Retina (tissue), 1 donor: ENCODE data around the gene UBE2V1.
"Not testable (repeated sequence)": the region's sequence is repeated elsewhere in the genome, so short reads cannot be mapped to it uniquely, and the experiment has no call there.

Experiments
- DNase-seq: peaks from one replicate; pipeline ENCODE4 v3.0.0-alpha.2; 2016

Gene UBE2V1

GRCh38 chr20:50112512-50113419 is at the start of gene UBE2V1:
TSS of gene UBE2V1 (minus strand) at chr20:50113150. CDS start at chr20:50113128, 22 bp downstream.
- DNase-seq, result peak; percentile 87

GRCh38 chr20:50161494-50161893 is 48.5 kb upstream of the UBE2V1 start:
- not testable (repeated sequence) for DNase-seq

DNA sequence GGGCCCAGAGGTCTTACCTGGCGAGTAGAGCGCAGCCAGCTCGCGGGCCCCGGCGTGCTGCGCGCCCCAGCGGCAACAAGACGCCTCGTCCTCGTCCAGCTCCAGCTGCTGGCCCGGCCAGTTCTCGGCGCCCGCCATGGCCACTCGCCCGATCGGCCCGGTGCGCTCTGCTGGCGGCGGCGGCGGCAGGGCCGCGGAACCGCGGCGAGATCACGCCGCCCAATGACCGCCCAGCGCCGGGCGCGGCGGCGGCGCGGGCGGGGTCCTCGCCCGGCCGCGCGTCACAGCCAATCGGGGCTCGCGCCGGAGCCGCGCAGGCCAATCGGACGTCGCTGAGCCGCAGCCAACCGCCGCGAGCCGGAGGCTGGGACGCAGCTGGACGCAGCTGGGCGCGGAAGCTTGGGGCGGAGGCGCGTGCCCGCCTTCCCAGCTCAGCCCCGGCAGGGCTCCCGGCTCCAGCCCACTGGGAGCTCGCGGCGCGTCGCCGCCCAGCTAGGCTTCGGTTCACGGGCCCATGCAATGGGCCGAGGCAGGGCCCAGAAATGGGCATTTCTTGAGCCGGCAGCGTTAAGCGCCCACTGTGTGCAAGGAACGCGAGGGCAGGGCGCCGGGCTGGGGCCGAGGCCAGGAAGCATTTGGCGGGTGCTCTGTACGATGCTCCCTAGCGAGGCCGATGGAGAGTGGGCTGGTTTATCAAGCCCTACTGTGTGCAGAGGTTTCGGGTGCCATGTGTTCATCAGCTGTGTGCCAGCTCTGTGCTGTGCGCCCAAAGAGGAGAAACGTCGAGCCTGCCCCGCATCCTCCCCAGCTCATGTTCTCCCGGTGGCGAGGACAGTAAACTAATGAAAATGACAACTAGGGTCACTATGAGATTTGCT is 40.8 kb upstream of the UBE2V1 start, which contains the start of gene PEDS1:
Gene PEDS1, minus strand, starts transcription at position 224 of the 878 bp plus-strand sequence. Its CDS starts 86 bp downstream, at position 138.
- DNase-seq, result peak; percentile 92

DNA sequence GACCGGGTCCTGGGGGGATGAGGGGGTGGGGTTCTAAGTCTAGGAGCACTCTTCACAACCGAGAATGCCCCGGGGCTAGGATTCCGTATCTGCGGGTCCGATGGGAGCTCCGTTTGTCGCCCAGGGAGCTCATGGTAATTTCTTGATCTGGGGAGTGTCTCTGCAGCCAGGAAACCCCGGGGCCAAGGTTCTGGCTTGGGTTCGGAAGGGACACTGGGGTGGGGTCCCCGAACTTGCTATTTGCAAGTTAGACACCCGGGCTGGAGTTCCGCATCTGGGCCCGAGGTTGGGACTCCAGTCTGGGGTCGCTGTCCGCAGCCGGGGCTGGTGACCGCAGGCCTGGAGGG is 40.2 kb upstream of the UBE2V1 start:
- DNase-seq, result peak; percentile 68

- no peak for DNase-seq
These were observed 39.6 kb upstream of the UBE2V1 start for GRCh38 chr20:50152394-50153152.

DNA sequence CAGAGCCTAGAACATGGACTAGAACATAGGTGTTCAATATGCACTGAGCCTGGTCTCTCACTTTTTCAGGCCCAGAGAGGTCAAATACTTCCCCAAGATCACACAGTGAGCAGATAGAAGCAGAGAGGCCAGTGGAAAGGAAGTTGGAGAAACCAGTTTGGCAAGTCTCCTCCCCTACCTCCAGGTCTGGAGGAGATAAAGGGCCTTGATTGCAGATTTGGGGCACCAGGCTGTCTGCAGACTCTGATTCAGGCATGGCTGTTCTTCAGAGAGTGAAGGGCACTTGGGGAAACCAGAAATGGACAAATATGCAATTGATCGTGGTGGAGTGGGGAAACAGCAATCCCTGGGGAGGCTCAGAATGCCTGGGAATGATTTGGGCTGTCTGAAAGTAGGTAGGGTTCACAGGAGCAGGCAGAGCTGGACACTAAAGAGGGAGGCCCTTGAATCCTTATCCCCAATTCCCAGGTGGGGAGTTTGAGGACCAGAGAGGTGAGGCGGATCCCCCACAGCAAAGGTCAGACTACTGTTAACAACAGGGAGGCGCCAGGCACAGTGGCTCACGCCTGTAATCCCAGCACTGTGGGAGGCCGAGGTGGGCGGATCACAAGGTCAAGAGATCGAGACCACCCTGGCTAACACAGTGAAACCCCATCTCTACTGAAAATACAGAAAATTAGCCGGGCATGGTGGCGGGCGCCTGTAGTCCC is 38.2 kb upstream of the UBE2V1 start:
- no peak for DNase-seq

- no peak for DNase-seq
These were observed 36.7 kb upstream of the UBE2V1 start for GRCh38 chr20:50149481-50150254.

DNA sequence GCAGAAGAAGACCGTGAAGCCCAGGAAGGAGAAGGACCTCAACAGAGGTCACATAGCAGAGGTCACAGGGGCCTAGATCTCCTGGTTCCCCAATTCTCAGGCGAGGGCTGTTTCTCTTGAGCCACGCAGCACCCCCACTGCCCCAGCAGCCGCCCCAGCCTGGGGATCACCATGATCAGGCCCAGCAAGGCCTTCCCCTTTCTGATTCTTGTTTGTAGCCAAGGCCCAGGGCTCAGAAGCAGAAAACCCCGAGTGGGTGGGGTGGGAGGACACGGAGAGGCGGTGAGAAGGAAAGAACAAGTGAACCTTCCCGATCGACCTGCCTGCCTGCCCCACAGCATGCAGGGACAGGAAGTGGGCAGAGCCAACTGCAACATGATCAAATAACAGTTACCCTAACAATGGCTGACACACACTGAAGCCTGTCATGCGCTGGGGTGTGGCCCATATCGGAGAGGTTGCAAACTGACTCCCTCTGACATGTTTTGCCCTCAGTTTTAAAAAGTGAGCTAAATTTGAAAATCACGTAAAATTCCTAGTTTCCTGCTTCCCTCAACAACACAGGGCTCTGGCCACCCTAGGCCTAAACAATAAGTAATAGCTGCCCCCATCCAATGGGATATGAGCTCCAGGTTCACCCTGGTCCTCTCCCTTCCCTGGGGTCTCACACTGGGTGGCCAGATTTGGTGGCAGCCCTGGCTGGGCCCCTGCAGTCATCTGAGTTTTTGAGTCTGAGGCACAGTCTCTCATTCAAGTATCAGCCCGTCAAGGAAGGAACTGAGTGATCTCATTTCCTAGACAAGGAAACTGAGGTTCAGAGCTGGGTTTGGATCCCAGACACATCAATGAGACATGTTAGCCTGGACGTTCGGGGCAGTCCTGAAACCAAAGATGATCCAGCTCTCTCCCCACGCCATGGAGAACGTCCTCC is 34.0 kb upstream of the UBE2V1 start:
- DNase-seq, result no peak

DNA sequence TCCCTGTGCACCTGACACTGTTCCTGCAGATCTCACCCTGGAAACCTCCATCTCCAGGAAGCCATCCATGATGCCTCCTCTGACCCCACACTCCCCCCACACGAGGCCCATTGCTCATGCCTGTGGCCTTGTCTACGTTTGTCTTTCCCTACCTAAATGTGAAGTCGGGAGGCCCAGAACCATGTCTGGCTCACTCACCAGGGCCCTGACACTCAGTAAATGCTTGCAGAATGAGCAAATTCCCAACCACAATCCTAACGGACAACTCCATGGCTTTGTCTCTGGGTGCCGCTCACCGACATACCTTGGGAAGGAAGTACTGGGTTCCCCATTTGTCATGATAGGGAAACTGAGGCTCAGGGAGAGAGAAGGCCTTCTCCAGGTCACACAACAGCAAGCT is 33.3 kb upstream of the UBE2V1 start:
- no peak for DNase-seq

DNA sequence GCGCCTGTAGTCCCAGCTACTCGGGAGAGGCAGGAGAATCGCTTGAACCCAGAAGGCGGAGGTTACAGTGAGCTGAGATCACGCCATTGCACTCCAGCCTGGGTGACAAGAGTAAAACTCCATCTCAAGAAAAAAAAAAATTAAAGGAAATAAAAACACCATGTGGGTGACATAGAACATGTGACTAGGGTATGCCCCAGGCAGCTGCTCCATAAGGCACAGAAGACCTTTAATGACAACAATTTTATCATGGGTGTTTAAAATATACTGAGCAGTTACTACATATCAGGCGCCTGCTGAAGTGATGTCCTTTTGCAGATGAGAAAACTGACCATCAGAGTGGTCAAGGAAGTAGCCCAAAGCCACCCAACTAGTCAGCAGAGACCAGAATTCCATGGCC is 32.6 kb upstream of the UBE2V1 start:
- no peak for DNase-seq

DNA sequence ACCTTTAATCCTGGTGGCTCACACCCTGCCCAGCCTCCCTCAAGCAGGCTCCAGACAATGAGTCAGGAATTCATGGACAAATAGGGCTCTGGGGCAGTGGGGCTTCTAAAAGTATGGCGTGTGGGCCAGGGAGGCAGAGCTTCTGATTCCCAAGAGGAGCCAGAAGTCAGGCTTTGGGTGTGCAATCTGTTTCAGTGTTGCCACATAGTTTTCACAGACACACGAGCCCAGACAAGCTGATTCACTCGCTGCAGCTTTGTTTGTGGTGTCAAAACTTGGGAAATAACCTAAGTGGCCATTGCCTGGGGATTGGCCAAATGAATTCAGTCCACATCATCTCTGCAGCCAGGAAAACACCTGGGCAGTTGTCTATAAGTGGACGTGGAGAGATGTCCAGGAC is 31.4 kb upstream of the UBE2V1 start:
- DNase-seq, result no peak

DNA sequence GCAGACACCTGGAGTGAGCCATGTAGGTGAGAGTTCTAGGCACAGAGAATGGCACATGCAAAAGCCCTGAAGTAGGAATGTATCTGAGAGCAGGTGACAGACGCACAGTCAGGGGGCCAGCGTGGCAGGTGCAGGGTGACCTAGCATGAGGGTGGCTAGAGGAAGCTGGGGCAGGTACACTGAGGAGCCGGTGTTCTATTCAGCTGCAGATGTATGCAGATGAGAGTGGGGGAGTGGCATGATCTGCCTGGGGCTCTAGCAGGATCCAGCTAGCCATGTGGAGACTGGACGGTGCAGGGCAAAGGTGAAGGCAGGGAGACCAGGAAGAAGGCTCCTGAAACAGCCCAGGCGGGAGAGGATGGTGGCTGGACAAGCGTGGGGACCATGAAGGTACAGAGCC is 29.9 kb upstream of the UBE2V1 start:
- no peak for DNase-seq

GRCh38 chr20:50141811-50142561 is 29.0 kb upstream of the UBE2V1 start:
- no peak for DNase-seq

DNA sequence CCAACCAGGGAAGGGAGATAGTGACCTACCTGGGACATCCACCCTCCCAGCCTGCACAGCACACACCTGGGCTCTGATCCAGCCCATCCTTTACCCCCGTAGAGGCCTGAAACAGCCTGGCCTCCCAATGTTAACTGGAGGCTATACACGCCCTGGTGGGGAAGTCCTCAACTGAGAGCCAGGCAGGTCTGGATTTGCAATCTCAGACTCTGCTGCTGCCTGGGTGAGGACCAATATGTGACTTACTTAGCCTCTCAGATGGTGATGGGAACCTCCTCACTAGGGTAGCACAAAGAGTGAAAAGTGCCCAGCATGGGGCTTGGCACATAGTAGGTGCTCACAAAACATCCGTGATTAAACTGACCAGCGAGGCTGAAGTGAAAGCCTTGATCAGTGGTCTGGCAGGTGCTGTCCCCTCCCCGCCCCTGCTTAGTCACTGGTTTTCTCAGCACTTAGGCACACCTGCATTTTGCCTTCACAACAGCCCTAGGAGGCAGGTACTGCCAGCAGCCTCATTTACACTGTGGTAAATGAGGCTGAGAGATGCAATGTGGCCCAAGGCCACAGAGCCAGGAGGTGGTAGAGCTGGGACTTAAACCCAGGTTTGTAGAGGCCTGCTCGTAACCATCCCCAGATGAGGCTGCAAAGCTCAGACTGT is 28.2 kb upstream of the UBE2V1 start:
- no peak for DNase-seq

DNA sequence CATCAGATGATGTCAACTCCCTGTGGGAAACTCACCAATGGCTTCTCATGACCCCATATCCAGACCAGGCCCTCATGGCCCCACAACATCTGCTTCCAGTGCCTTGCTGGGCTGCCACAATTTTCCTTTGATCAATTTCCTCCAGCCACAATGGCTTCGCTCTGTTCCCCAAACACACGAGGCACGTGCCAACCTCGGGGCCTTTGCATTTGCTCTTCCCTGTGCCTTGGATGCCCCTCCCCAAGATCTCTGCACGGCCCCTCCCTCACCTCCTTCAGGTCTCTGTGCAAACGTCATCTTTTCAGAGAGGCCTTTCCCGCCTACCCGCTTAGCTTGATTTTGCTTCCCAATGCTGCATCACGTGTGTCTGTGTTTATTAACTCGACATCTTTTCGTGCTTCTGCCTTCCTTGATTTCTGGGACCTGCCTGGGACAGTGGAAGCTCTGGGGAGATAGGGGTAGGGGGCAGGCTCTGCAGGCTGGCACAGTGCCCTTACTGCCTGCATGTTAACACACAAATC is 27.4 kb upstream of the UBE2V1 start:
- DNase-seq, result no peak

DNA sequence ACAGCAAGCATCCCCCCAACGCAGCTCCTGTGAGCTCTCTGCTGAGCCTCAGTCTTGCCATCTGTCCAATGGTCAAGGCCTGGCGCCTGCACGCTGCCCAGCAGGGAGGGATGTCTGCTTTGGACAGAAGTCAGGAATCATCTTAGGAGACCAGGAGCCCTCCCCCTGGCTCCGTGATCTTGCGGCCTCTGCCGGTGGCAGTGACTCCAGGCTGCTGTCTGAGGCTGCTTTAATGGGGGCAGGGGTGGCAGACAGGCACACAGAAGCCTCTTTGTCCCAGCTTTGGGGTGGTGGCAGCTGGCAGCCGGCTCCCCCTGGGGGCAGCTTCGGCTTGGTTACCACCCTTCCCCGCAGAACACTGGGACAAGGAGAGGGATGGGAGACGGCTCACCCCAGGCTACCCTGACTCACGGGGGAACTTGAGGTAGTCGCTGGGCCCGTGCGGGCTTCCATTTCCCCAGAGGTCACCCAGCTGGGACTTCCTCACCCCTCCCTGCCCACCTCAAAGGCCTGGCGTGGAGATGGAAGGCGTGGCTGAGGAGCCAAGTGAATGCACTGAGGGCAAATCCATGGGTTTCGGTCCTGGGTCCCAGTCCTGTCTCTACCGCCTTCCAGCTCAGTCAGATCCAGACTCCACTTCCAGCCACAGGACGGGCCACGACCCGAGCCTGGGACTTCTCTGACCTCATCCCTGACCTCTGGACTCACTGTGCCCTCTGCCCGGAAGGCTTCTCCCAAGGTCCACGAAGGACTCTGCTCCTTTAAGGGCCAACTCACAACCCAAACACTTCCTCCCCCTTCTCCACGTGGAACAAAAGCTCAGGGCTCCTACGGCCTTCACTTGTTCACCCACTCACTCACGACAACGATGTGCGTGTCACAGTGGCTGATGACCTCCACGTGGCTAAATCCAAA is 25.8 kb upstream of the UBE2V1 start:
- no peak for DNase-seq

DNA sequence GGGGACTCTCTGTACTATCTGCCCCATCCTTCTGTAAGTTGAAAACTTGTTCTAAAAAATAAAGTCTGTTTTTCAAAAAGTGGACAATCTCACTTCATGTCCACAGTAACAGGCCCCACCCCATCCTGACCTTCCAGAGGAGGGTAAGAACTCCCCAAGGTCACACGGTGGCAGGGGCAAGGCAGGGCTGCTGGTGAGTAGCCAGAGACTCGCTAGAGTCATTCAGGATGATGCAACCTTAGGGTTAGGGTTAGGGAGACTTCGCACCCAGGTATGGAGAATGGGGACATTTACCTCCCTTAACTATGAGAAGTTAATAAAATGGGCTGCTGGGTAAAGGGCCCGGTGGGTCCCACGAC is 25.1 kb upstream of the UBE2V1 start:
- DNase-seq, result no peak

DNA sequence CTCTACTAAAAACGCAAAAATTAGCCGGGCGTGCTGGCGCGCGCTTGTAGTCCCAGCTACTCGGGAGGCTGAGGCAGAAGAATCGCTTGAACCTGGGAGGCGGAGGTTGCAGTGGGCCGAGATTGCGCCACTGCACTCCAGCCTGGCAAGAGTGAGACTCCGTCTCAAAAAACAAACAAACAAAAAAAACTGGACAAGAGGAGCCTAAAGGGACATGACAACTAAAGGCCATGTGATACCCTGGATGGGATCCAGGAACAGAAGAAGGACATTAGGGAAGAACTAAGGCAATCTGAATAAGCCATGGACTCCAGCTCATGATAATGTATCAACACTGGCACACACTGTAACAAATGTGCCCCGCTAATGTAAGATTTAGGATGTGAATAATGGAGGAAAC is 24.8 kb upstream of the UBE2V1 start:
- DNase-seq, result not testable (repeated sequence)
